Stimulated activated CD8-positive, alpha-beta memory T cell treated with anti-CD3 and anti-CD28 coated beads, Interleukin-7, amount 100 ng/mL, for 4 hours (primary cell): ENCODE results near the gene DTNB.
"Not testable (repeated sequence)": the region's sequence is repeated elsewhere in the genome, so short reads cannot be mapped to it uniquely, and the experiment has no call there.

Experiments used
- DNase-seq, 2 donors: peaks; one replicate each; pipeline ENCODE4 v3.0.0-alpha.2; 2020; ENCODE audit warnings: low read depth in 2 of 2

The DTNB gene

DNA sequence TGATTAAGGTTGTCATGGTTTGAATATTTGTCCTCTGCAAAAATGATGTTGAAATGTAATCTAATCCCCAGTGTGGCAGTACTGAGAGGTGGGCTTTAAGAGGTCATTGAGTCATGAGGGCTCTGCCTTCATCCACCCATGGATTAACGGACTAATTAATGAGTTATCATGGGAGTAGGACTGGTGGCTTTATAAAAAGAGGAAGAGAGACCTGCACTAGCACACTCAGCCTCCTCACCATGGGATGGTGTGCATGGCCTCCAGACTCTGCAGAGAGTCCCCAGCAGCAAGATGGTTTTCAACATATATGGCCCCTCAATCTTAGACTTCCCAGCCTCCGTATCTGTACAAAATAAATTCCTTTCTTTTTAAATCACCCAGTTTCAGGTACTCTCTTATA is 41.0 kb downstream of the DTNB start:
- no peak for DNase-seq

DNA sequence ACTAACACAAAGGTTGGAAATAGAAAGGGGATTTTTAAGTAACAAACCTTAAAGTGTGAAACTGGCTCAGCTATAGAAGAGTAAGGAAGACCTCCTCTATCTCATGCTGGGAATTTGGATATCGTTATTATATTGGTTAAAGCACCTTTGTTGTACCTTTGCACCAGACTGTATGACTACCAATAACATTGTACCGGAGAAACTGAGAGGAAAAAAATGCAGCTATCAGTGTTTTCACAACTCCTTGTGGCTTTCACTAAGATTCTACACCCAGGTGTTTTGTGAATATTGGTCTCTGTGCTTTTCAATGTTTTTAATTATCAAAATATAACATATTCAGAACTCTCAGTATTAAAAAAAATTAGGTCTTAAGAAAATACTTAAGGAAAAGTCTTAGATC is 48.7 kb downstream of the DTNB start:
- no peak for DNase-seq

GRCh38 chr2:25623361-25623760 is 50.0 kb downstream of the DTNB start:
- no peak for DNase-seq

- no peak for DNase-seq
Measured at GRCh38 chr2:25620711-25621110, 52.7 kb downstream of the DTNB start.

GRCh38 chr2:25620077-25620476 is 53.3 kb downstream of the DTNB start:
- no peak for DNase-seq

DNA sequence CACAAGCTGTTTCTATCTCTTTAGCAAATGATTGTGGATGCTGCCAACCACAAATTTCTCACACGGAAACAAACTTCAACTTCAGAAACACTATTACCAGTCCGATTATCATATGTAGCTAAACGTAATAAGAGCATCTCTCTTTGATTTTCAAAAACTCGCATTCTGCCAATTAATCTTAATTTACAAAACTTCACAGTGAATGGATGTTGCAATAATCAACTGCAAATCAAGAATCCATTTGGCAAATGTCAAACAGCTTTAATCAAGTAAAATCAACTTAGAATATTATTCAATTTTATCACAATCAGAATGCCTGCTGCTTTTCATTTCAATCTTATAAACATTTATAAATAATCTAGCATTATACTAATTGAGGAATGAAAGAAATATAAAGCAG is 54.2 kb downstream of the DTNB start:
- no peak for DNase-seq

- no peak for DNase-seq
Measured at GRCh38 chr2:25618676-25619075, 54.7 kb downstream of the DTNB start.

DNA sequence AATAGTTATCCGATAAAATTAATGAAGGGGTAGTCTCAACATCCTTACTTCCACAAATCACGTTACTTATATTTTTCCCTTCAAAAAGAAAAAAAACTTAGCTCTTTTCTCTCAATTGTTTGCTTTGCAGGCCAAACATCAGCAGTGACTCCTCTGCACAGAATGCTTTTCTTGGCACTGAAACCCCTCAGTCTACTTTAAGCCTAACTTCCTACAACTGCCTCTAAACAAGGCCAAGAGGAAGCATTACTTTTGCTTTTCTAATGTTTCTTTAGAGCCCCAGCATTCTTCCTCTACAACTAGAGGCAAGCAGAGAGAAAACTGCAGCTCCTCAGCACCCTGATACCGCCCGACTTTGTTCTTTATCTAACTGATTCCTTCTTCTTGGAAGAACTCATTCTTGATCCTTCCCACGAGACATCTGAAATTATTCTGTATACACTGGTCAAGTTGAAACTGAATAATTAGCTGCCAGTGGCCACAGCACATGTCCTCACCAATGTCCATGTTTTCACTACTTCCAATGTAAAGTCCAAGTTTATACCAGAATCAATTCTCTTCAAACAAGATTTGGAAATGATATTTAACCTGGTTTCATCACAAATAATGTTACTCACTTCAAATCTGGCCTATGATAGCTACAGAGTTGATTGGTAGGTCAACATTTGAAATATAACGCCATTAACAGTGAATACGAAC is 55.3 kb downstream of the DTNB start:
- DNase-seq = no peak

DNA sequence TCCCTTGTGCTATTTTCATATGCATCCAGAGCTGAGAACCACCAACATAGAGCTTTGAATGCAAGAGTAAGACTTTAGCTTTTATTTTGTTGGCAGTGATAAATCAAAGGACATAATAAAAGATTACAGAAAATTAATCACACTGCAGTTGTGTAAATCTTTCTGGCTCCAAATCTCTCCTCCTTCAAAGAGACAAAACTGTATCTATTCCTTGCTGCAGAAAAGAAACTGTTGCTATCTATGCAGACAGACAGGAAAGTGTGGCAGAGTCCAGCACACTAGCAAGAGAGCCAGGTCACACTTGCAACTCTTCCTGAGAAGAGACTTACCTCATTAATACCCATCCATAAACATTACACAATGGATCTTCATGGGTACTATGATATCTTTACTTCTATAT is 57.5 kb downstream of the DTNB start:
- no peak for DNase-seq

GRCh38 chr2:25615386-25615785 is 58.0 kb downstream of the DTNB start:
- no peak for DNase-seq

DNA sequence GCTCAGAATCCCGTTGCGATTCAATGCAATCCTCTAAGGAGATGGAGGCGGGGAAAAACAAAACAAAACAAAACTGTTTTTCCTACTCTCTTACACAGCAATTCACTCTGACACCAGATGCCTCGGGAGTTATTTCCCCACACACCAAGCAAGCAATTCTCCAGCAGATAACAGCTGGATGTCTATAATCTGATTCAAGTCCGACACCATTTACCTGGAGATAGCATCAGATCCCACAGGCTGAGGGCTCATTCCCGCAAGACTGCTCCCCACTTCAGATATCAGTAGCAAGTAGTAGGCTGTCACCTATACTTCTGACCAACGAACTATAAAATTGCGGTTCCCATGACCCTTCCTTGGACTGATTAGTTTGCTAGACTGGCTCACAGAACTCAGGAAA is 58.7 kb downstream of the DTNB start:
- no peak for DNase-seq

GRCh38 chr2:25608718-25609117 is 64.7 kb downstream of the DTNB start:
- DNase-seq = no peak

GRCh38 chr2:25606892-25607291 is 66.5 kb downstream of the DTNB start:
- DNase-seq = no peak

DNA sequence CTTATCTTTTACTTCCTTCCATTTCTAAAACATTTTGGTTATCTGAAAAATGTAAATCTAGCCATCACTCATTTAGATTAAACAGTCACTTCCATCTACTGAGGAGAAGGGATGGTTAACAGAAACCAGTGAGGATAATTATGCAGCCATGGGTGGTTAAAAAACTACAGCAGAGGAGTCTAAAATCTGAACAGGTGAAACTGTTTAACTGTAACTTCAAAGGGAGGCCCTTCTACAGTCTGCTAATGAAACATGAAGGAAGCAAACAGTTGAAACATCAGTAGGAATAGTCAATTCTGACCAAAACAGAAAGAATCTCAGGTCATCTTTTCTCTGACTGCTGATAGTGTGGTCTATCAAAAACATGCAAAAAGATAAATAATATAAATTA is 71.0 kb downstream of the DTNB start:
- no peak for DNase-seq

DNA sequence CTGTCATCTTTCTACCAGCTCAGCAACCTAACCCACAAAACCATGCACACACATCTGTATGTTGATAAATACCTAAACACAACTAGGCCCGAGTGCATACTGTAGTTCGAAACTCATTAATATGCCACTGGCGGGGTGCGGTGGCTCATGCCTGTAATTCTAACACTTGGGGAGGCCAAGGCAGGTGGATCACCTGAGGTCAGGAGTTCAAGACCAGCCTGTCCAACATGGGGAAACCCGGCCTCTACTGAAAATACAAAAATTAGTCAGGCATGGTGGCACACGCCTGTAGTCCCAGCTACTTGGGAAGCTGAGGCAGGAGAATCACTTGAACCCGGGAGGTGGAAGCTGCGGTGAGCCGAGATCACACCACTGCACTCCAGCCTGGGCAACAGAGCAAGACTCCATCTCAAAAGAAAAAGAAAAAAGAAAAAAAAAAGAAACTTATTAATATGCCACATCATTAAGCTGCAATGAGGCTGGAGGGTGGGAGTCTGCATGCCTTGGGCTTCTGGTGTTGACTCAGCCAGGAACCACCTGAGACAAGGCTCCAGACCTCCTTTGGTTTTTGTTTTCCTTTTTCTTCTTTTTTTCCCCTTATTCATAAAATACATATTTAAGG is 71.6 kb downstream of the DTNB start:
- not testable (repeated sequence) for DNase-seq

DNA sequence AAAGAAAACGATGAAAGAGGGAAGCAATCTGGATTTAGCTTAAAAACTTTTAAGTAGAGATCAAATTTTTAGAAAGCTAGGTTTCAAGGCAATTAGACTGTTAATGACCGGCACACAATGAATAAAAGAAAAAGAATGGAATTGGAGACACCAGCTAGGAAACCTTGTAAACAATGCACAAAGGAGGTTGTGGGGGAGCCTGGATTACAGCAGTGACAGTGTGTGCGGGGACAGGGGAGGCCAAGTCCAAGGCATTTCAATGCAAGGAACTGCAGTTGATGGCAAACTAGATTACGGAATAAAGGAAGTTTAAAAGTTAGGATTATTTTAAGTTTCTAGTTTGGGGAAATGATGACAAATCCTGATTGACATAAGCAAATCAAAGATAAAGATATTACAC is 74.5 kb downstream of the DTNB start:
- DNase-seq = no peak

- DNase-seq = no peak
Measured at GRCh38 chr2:25598332-25598731, 75.0 kb downstream of the DTNB start.

GRCh38 chr2:25597881-25598280 is 75.5 kb downstream of the DTNB start:
- no peak for DNase-seq

GRCh38 chr2:25596516-25597244 is 76.7 kb downstream of the DTNB start:
- DNase-seq = no peak

DNA sequence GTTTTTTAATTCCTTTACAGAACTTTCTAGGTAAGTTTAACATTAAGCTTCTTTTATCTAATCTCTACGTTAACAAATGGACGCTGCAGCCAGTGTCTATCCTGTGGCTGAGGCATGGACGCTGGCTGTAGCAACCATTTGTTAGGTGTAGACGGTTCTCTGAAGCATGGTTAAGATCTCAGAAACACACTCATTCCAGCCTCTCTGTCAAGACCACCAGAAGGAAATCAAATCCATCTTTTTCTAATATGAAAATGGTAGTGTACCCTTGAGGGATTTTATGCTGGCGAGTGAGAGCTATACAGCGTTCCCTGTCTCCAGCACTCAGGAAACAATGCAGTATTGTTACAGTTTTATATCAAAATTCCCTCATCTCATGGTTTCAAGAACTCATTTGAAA is 78.0 kb downstream of the DTNB start:
- no peak for DNase-seq

DNA sequence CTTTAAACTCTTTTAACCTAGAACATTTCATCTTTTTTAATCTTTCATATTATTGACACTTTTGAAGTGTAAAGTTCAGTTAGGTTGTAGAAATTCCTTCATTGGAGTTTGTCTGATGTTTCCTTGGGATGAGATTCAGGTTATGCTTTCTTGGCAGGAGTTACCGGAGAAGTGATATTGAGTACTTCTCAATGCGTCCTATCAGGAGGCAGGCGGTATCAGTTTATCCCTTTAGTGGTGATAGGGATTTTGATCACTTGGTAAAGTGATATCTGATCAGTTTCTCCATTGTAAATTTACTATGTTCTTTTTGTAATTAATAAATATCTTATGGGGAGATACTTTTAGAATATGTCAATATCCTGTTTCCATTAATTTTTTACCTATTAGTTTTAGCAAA is 78.4 kb downstream of the DTNB start:
- DNase-seq = no peak

DNA sequence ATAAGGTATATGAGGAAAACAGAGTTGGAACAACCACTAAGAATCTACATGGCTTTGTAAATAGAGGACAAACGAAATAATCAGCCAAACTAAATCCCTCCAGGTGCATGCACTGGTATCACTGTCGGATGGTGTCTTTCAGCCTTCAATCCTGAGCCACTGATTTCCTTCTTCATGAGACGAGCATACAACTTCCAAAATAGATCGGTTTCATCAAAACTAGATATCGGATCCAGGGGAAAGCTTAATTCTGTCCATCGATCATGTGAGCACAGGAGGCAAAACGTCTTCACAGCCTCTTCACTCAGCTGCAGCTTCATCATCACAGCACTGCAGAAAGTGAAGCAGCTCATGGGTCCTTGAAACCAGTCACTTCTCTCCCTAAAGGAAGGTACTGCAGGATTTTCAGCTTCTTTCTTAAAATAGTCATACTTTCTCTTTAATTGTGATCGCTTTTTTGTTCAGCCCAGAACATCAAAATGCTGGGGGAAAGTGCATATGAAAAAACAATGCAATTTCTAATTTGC is 80.5 kb downstream of the DTNB start:
- no peak for DNase-seq

DNA sequence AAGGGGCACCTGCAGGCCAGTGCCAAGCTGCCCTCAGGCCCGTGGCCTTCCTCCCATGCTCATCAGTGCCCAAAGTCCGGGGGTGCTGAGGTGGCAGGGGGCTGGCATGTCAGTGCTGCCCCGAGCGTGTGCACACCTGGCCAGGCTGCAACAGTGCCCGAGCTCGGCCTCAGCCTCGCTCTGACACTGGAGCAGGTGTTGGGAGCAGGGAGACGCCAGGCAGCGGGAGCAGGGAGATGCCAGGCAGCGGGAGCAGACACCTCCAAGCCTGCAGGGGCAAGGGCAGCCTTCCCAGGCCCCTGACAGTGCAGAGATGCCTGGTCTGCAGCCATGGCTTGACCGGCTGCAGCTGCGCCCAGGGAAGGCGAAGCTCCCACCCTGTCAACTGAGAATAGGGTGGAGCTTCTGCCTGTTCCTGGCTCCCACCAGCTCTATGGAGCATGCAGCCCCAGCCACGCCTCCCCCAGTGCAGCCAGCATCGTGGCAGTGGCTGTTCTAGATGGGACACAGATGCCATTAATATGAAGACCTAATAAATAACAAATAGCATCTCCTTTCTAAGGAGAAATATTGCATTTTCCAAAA is 82.4 kb downstream of the DTNB start:
- no peak for DNase-seq
